K562 (cell line): Measurements from ENCODE around the gene NDUFB10. TPM values are rescaled to one million over a fixed set of nuclear protein-coding genes. Genes with fewer than 3 reads are reported as not detected.

Experiments
- CCAR2 ChIP-seq: fragments of 200-400 bp; formaldehyde crosslinking; IDR thresholded peaks from 2 replicates; pipeline ENCODE4 v1.6.1; 2017; ENCODE audit warnings: mild to moderate bottlenecking, low read depth, low read length
- DIDO1 ChIP-seq: fragments of 450-650 bp; IDR thresholded peaks from 2 replicates; pipeline ENCODE4 v1.6.1; 2016; ENCODE audit warnings: low read depth, missing biosample characterization, missing genetic modification characterization
- E2F4 ChIP-seq: sonication (generic); formaldehyde crosslinking; IDR thresholded peaks from 2 replicates; pipeline ENCODE4 v1.8.0; 2022; ENCODE audit warnings: mild to moderate bottlenecking, low read depth, missing genetic modification reagents
- FOS ChIP-seq: IDR thresholded peaks from 3 replicates; pipeline ENCODE4 v1.6.1; 2011; ENCODE audit not compliant: insufficient read length; ENCODE audit errors: extremely low read depth
- FOXM1 ChIP-seq, 2 experiments: fragments of 450-650 bp in 1 of 2; sonication (generic) in 1 of 2; formaldehyde crosslinking in 1 of 2; IDR thresholded peaks; 2 replicates each; pipeline versions ENCODE4 v1.6.1 to v1.9.0; 2017 to 2022; ENCODE audit warnings: low read depth in 2 of 2, mild to moderate bottlenecking in 2 of 2, missing genetic modification reagents in 1 of 2, moderate library complexity in 1 of 2
- GTF2F1 ChIP-seq: IDR thresholded peaks from 2 replicates; pipeline ENCODE4 v1.6.1; 2011; ENCODE audit warnings: low read depth, low read length, improper control_type of control experiment
- HINFP ChIP-seq: fragments of 450-650 bp; conservative IDR thresholded peaks from 2 replicates; pipeline ENCODE4 v1.6.1; 2016; ENCODE audit warnings: missing genetic modification characterization, low read depth, mild to moderate bottlenecking, control low read depth, missing compliant biosample characterization
- ID3 ChIP-seq, 2 experiments: fragments of 250-450 bp in 1 of 2; fragments of 450-650 bp in 1 of 2; sonication (Bioruptor Pico) in 1 of 2; IDR thresholded peaks; 2 replicates each; pipeline versions ENCODE4 v1.6.1 to v1.8.0; 2016 to 2021; ENCODE audit warnings: mild to moderate bottlenecking in 2 of 2, moderate library complexity in 2 of 2, missing compliant biosample characterization in 1 of 2, missing genetic modification characterization in 1 of 2
- JUND ChIP-seq, 2 experiments: IDR thresholded peaks; 2 replicates in 1 of 2; 3 replicates in 1 of 2; pipeline ENCODE4 v1.6.1; 2011; ENCODE audit warnings: borderline replicate concordance in 2 of 2, low read depth in 2 of 2, low read length in 2 of 2, improper control_type of control experiment in 1 of 2, missing biosample characterization in 1 of 2, missing genetic modification characterization in 1 of 2, missing genetic modification reagents in 1 of 2
- KLF1 ChIP-seq: fragments of 450-650 bp; IDR thresholded peaks from 2 replicates; pipeline ENCODE4 v1.6.1; 2016; ENCODE audit warnings: missing genetic modification characterization, missing compliant biosample characterization
- MAFG ChIP-seq: fragments of 450-650 bp; conservative IDR thresholded peaks from 2 replicates; pipeline ENCODE4 v1.6.1; 2016; ENCODE audit warnings: missing genetic modification characterization, missing compliant biosample characterization
- MAZ ChIP-seq, 2 experiments: fragments of 450-650 bp in 1 of 2; sonication (generic) in 1 of 2; formaldehyde crosslinking; IDR thresholded peaks in 1 of 2; conservative IDR thresholded peaks in 1 of 2; 2 replicates each; pipeline versions ENCODE4 v1.4.0 to v1.5.0; 2020; ENCODE audit warnings: mild to moderate bottlenecking in 1 of 2, missing genetic modification reagents in 1 of 2
- PPARD ChIP-seq: fragments of 250-450 bp; sonication (Bioruptor Pico); IDR thresholded peaks from 2 replicates; pipeline ENCODE4 v1.8.0; 2022; ENCODE audit warnings: inconsistent platforms, mild to moderate bottlenecking, moderate library complexity
- RAD51 ChIP-seq: fragments of 450-650 bp; IDR thresholded peaks from 2 replicates; pipeline ENCODE4 v1.7.1; 2016; ENCODE audit warnings: low read depth, mild to moderate bottlenecking, borderline replicate concordance
- TAF15 ChIP-seq: fragments of 200-400 bp; formaldehyde crosslinking; IDR thresholded peaks from 2 replicates; pipeline ENCODE4 v1.6.1; 2017; ENCODE audit warnings: mild to moderate bottlenecking, low read depth, low read length, moderate library complexity
- ZC3H8 ChIP-seq: fragments of 450-650 bp; IDR thresholded peaks from 2 replicates; pipeline ENCODE4 v1.6.1; 2017
- ZFP36 ChIP-seq: fragments of 150-350 bp; IDR thresholded peaks from 2 replicates; pipeline ENCODE4 v1.6.1; 2018; ENCODE audit warnings: low read length, low read depth; ENCODE audit not compliant: partially characterized antibody
- ZNF232 ChIP-seq: sonication (generic); formaldehyde crosslinking; IDR thresholded peaks from 2 replicates; pipeline ENCODE4 v1.8.0; 2022; ENCODE audit warnings: mild to moderate bottlenecking, missing genetic modification reagents
- ZNF280A ChIP-seq: fragments of 450-650 bp; IDR thresholded peaks from 2 replicates; pipeline ENCODE4 v1.6.1; 2018; ENCODE audit warnings: mild to moderate bottlenecking, low read depth; ENCODE audit not compliant: partially characterized antibody
- ZNF316 ChIP-seq: fragments of 450-650 bp; IDR thresholded peaks from 2 replicates; pipeline ENCODE4 v1.6.1; 2016
- ZNF347 ChIP-seq: fragments of 450-650 bp; formaldehyde crosslinking; IDR thresholded peaks from 2 replicates; pipeline ENCODE4 v1.4.0; 2020; ENCODE audit warnings: low read depth, mild to moderate bottlenecking, moderate library complexity
- ZNF830 ChIP-seq: fragments of 250-450 bp; sonication (Bioruptor Pico); IDR thresholded peaks from 2 replicates; pipeline ENCODE4 v1.5.0; 2021; ENCODE audit warnings: mild to moderate bottlenecking
- polyA plus RNA-seq, 8 experiments: library from polyadenylated mRNA; depleted of rRNA in 4 of 8; stranded (reverse) in 5 of 8; unstranded in 3 of 8; fragments of >200 nt; fragmentation: Nextera tagmentation in 2 of 8; fragmentation: Illumina TruSeq in 1 of 8; extraction: Ambion mirVana in 2 of 8; extraction: Trizol in 1 of 8; gene quantifications; 2 replicates each; pipeline versions ENCODE4 v1.2.1 to v1.2.3, GENCODE V29; 2011 to 2014; ENCODE audit warnings: inconsistent platforms in 1 of 8, missing spikeins in 1 of 8
- total RNA-seq, 7 experiments: library from RNA; depleted of rRNA in 6 of 7; stranded (reverse); fragments of >200 nt in 6 of 7; fragmentation: Illumina TruSeq in 2 of 7; extraction: Trizol in 2 of 7; gene quantifications; 2 replicates each; pipeline versions ENCODE4 v1.2.1 to v1.2.3, GENCODE V29; 2011 to 2021; ENCODE audit warnings: low replicate concordance in 1 of 7

Gene NDUFB10
- total and polyA plus RNA-seq, 9 of the 15 experiments (the other 6 are each of a cell fraction or from before 2014, with no cell fraction given) = 69.3 to 527 (median 161) TPM

- peak in 1 of 2 experiments; percentile 76; a peak in 3 of 4 replicates for TF ChIP-seq MAZ (CRISPR knock-in tag; conservative IDR thresholded peaks at IDR 0.05 in 1 of 2, IDR thresholded peaks at IDR 0.05 in 1 of 2)
- TF ChIP-seq KLF1 = peak; percentile 82; the same call in 1 of the 2 replicates
- no peak for TF ChIP-seq TAF15
- TF ChIP-seq CCAR2 = no peak
- no peak for TF ChIP-seq ZNF316
- no peak for TF ChIP-seq PPARD (CRISPR knock-in tag)
- TF ChIP-seq ZNF347 (CRISPR knock-in tag) = no peak
- TF ChIP-seq ZC3H8 = no peak
- TF ChIP-seq ZNF280A = no peak
- TF ChIP-seq DIDO1 (tag) = 0 out of 2 replicates have a peak, but pooled peaks have one; percentile 38
- no peak for TF ChIP-seq ID3 (CRISPR knock-in tag; IDR thresholded peaks at IDR 0.05)
- TF ChIP-seq ID3 (tag; IDR thresholded peaks at IDR 0.05) = peak; percentile 86
- TF ChIP-seq RAD51 = 0 out of 2 replicates have a peak, but pooled peaks have one; percentile 13
- no peak for TF ChIP-seq HINFP (tag)
- no peak for TF ChIP-seq FOXM1 (IDR thresholded peaks at IDR 0.05; ENCODE audit: low read depth)
- 0 out of 2 replicates have a peak, but pooled peaks have one; percentile 72 for TF ChIP-seq FOXM1 (CRISPR knock-in tag; IDR thresholded peaks at IDR 0.05; ENCODE audit: low read depth)
- TF ChIP-seq GTF2F1 = no peak
- TF ChIP-seq E2F4 (CRISPR knock-in tag) = no peak
- TF ChIP-seq ZNF232 (CRISPR knock-in tag) = no peak
- peak; percentile 9 for TF ChIP-seq ZFP36
- no peak for TF ChIP-seq ZNF830 (CRISPR knock-in tag)
- TF ChIP-seq MAFG (tag) = no peak
- no peak for TF ChIP-seq FOS
- TF ChIP-seq JUND (IDR thresholded peaks at IDR 0.05; ENCODE audit: borderline replicate concordance, low read depth, low read length) = peak; percentile 44; the same call in 1 of the 2 replicates
- TF ChIP-seq JUND (tag; IDR thresholded peaks at IDR 0.05; ENCODE audit: borderline replicate concordance, low read depth, low read length) = no peak; the same call in 2 of the 3 replicates
Observed at GRCh38 chr16:2009791-2010510, 50.6 kb downstream of the NDUFB10 start, which contains the start of gene ZNF598 (continued).
